Colon (tissue), 2 donors: ENCODE results near the gene CAMK2D.

Experiments
- FAIRE-seq: peaks from 2 replicates; lab custom pipeline; 2012; peaks lifted over from hg19 to GRCh38; lab: Jason Lieb, UNC
- donor health status: control.
- donor health status: control.

CAMK2D gene

DNA sequence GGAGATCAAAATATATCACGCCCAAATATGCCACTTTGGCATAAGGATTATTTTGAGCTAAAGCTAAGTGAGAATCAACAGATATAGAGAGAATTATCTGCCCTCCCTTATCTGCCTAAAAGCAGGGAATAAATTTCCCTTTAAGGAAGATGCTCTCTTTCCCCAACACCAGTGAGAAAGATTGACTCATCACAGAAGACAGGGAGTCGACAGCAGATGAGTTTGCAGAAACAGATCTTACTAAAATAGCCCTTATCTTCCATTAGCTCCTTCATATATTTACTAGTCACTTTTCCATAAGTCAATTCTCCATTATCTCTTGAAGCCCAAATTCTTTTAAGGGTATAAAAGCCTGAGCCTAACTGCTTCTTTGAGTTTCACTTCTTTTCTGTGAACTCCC, 156.6 kb downstream of the CAMK2D start:
- FAIRE-seq, result no peak

DNA sequence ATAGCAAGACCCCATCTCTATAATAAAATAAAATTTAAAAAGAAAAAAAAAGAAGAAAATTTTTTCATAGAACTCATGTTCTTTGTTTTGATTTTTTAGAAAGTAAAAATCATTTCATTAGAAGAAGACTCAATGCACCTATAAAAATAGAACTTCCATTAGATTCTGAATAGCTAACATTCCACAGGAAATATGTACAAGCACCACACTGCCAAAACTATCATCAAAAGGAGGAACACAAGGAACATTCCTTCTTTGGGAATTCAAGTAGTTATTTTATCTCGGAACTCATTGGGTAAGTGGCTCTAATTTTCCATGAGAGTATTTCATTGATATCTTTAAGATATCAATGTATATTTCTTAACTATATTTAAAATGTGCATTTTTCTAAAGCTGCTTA, 157.6 kb downstream of the CAMK2D start:
- FAIRE-seq, result no peak

DNA sequence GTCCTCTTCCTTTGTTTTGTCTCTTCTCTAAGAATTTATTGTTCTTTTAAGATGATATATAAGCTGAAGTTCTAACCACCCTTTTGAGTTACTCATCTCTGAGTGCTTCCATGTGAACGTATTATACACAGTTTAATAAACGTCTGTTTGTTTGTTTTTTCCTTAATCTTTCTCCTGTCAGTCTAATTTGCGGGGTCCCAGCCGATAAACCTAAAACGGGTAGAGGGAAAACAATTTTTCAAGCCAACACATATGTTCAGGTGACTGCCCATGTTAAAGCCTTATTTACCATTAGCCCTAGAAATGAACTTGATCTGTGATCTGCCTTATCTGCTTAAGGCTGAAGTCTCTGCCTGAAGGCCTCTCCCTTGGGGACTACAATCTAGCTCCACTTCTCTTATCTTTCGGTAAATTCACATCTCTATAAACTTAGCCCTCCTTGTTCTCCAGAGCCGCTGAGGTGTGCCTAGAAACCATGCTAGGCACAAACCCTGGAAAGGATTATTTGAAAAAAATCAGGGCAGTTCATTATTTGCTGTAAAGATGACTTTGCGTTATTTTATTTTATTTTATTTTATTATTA, 158.8 kb downstream of the CAMK2D start:
- no peak for FAIRE-seq

DNA sequence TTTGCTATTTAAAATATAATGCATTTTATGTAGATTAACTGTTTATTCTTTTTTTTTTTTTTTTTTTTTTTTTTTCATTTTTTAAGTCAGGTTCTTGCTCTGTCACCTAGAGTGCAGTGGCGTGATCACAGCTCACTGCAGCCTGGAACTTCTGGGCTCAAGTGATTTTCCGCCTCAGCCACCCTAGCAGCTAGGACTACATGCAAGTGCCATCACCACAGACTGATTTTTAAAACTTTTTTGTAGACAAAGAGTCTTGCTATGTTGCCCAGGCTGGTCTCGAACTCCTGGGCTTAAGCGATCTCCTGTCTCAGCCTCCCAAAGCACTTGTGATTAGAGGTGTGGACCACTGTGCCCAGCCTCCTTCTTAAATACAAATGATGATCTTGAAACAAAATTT, 159.9 kb downstream of the CAMK2D start:
- no peak for FAIRE-seq

DNA sequence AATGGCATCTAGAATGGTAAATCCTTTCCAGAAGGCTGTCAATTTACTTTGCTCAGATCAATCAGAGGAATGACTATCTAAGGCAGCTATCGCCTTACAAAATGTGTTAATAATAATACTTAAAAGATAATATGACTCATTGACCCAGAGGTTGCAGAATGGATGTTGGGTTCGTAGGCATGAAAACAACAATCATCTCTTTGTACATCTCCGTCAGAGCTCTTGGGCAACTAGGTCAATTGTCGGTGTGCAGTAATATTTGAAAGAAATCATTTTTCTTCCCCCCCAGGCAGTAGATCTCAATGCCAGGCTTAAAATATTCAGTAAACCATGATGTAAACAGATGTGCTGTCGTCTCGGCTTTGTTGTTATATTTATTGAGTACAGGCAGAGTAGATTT, 165.1 kb downstream of the CAMK2D start:
- FAIRE-seq, result no peak

DNA sequence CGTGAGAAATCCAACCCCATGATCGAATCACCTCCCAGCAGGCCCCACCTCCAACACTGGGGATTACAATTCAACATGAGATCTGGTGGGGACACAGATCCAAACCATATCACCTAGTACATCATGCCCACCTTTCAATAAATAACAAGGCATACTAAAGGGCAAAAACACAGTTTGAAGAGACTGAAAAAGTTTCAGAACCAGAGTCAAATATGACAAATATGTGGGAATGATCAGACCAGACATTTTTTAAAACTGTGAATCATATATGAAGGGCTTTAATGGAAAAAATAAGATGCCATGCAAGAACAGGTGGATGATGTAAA, 167.3 kb downstream of the CAMK2D start:
- FAIRE-seq, result no peak

DNA sequence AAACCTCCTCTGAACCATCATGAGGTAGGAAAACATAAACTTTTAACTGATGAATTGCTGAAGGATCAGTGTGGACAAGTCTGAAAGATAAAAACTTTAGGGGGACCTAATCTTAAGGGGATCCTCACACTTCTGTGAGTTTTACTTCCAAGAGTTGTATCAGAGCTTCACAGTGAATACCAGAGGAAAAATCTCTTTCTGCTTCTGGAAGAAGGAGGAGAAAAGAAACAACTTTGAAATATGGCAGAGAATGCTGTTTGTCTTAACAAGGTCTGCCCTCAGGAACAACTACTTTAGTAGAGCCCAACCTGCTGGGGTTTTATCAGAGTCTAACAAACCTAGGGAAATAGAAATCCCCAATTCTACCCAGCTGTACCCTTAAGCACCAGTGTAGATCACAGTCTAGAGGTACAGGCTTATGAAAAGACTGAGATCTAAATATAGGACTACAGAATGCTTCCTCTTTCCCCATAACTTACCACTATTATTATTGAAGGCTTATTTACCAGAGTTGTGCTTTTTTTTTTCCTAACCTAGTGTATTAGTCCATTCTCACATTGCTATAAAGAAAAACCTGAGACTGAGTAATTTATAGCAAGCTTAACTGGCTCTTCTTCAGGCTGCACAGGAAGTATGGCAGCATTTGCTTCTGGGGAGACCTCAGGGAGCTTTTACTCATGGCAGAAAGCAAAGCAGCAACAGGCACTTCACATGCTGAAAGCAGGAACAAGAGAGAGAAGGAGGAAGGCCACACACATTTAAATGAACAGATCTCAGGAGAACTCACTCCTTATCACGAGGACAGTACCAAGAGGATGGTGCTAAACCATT, 167.9 kb downstream of the CAMK2D start:
- no peak for FAIRE-seq

GRCh38 chr4:113591982-113592381, 169.6 kb downstream of the CAMK2D start:
- no peak for FAIRE-seq

- FAIRE-seq, result no peak
Observed at GRCh38 chr4:113588895-113589668, 172.5 kb downstream of the CAMK2D start.

DNA sequence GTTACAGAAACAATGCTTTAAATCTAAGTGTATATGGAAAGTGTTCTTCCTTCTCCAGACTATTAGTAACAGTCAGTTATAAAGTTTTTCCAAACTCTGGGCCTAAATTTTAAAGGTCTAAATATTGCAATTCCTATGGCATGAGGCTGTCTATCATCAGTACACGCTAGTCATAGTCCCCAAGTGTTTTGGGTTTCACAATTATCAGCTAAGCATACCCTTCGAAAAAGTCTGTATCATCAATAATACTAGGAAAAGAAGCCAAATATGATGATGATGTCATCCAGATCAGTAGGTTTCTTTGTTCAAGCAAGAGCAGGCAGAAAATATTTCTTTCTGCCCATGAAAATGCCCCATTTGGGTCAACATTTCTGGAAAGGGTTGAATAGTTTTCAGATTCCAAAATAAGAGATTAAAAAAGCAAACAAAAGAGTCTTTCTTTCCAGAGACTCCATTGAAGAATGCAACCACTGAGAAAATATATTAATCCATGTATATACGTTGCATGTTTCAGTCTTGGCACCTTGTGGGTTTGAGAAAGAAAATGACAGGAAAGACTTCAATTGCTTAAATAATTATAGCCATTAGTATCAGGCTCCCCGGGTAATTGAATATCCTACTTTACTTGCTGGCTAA, 173.8 kb downstream of the CAMK2D start:
- FAIRE-seq, result no peak

GRCh38 chr4:113587156-113587555, 174.4 kb downstream of the CAMK2D start:
- FAIRE-seq, result no peak

DNA sequence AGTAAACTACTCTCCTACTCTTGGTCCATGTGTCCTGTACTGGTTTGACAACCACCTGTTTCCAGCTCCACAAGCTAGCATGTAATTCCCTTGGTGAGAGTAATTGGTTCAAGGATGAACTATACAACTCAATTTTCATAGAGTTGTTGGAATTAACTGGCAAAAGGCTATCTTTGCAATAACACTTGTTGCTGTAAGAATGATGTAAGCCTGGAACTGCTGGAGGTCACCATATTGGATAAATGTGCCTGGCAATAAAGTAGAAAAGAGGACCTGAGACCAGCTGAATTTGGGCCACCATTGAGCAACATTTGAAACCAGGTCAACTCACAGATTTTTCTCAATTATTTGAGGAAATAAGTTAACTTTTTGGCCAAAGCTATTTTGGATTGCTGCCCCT, 175.5 kb downstream of the CAMK2D start:
- FAIRE-seq, result no peak

DNA sequence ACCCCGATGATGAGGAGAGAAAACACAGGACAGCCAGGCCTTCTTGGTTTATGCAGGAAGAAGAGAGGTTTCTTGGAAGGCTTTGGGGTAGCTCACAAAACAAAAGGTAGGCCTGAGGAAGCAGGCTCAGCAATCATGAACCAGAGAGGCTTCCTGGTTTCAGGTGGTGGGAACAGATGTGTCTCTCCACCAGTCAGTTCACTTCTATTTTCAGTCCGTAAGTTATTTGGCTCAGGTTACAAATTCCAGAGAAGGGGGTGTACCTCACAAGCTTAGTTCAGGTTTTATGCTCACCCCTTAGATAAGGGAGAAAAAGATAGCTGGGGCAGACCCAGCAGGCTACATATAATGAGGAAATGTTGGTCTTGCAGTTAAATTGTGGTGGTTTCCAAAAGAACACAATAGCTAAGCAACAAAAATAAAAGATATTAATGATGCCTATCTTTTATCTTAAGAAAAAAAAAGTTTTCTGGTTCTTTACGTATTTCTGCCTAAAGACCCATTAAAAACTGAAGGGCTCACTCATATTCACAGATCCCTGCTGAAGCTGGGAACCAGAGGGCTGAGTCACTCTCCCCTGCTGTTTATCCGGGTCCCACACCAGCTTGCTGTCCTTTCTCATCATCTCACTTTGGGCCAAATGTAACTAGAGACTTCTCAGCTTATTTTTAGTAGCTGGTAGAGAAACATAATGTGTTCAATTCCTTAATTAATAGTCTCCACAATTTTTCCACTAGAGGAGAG, 177.0 kb downstream of the CAMK2D start:
- no peak for FAIRE-seq

- no peak for FAIRE-seq
Observed at GRCh38 chr4:113582737-113583136, 178.8 kb downstream of the CAMK2D start.

DNA sequence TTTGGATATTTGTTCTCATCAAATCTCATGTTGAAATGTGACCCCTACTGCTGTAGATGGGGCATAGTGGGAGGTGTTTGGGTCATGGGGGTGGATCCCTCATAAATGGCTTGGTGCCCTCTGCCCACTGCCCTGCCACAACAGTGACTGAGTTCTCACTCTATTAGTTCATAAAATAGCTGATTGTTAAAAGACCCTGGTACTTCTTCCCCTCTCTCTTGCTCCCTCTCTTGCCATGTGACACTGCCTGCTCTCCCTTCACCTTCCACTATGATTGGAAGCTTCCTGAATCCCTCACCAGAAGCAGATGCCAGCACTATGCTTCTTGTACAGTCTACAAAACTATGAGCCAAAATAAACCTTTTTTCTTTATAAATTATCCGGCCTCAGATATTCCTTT, 182.2 kb downstream of the CAMK2D start:
- no peak for FAIRE-seq

- no peak for FAIRE-seq
Observed at GRCh38 chr4:113576947-113577678, 184.4 kb downstream of the CAMK2D start.

- FAIRE-seq, result no peak
Observed at GRCh38 chr4:113575401-113575800, 186.1 kb downstream of the CAMK2D start.

DNA sequence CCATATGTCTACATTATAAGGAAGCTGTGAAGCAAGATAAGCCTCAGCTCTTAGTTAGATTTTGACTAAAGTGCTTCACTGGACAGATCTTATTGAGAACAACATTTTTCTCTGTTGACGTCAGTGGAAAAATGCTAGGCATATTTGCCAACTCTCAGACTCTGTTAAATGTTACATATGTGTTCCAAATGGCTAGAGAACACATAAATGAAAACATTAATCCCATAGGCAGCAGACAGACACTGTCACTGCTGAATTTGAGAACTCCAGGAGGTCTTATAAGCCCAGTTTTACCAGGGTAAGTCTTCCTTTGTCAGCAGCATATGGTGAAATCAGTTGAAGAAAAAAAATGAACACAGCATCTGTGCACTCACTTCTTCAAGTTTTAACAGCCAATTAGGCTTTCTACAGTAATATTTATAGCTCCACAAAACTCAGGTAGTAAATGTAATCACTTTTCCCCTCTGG, 186.9 kb downstream of the CAMK2D start:
- FAIRE-seq, result no peak

DNA sequence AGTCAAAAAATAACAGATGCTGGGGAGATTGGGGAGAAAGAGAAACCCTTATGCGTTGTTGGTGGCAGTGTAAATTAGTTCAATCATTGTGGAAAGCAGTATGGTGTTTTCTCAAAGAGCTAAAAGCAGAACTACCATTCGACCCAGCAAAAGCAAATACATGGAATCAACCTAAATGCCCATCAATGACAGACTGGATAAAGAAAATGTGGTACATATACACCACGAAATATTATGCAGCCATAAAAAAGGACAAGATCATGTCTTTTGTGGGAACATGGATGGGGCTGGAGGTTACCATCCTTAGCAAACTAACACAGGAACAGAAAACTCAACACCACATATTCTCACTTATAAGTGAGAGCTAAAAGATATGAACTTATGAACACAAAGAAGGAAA, 188.9 kb downstream of the CAMK2D start:
- FAIRE-seq, result no peak

DNA sequence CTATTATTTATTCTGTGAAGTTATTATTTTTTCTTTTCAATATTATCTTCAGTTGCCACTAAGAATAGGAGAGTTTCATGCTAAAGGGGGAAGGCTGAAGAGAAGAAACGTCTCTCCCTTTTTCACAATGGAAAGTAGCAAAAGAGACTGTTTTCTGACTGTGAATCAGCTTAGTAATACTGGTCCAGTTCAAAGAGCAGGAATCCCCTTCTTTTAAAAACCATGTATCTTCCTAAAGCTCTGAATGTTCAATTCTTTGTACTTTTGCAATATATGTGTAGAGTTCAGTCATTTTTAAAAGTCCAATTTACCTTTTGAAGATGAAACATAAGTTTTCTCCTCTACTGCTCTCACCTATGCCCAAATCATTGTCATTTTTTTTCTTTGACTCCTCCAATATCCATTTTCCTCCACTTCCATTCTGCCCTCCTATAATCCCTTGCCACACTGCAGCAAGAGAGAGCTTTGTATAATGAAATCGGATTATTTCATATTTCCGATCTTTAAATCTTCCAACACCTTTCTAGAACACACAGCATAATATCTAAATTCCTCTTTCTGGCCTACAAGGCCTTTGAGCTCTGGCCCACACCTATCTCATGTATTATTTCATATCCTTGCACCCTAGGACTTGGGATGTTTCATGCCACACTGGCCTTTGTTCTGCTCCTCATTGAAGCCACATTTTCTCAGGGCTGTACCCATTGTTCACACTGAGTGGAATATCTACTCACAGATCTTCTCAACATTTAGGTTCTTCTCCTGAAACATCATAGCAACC, 195.3 kb downstream of the CAMK2D start:
- no peak for FAIRE-seq

DNA sequence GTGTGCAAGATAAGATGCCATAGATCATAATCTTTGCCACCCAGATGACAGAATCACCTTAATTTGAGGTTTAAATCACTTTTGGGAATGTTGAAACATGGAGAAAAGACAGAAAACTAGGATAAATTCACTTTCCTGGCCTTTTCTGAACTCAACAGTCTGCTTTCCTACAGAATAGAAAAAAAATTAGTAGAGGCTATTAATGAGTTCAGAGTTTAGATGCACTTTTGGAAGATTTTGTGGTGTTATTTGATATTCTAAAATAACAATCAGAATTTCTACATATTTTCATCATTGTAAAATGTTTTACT, 195.9 kb downstream of the CAMK2D start:
- no peak for FAIRE-seq
